GM23338 (cell line): ENCODE data around the gene FRMD4A. TPM values are rescaled to one million over a fixed set of nuclear protein-coding genes. Genes with fewer than 3 reads are reported as not detected.

Source experiments
- ATAC-seq: fragments of 200-7000 bp; cut with Tn5 transposase; 3 replicates; pipeline ENCODE4 v1.9.1; 2020
- DNase-seq: peaks from one replicate; pipeline ENCODE4 v3.0.0-alpha.2; 2015; ENCODE audit warnings: low spot score
- H2AFZ ChIP-seq: fragments of 200-600 bp; sonication (generic); 2 replicates; pipeline ENCODE4 v1.8.0; 2016; ENCODE audit warnings: antibody characterized with exemption, mild to moderate bottlenecking, moderate library complexity
- H3F3A ChIP-seq: fragments of 200-600 bp; sonication (generic); replicated peaks from 2 replicates; pipeline ENCODE4 v1.8.0; 2017; ENCODE audit warnings: antibody characterized with exemption, mixed run types, low read depth
- H3K27ac ChIP-seq: fragments of 200-600 bp; sonication (generic); 2 replicates; pipeline ENCODE4 v1.6.1; 2016; ENCODE audit warnings: low read depth
- H3K27me3 ChIP-seq: fragments of 200-600 bp; sonication (generic); 2 replicates; pipeline ENCODE4 v1.8.0; 2016; ENCODE audit warnings: mild to moderate bottlenecking, mixed run types, moderate library complexity; ENCODE audit not compliant: insufficient read depth
- H3K36me3 ChIP-seq: fragments of 200-600 bp; sonication (generic); 2 replicates; pipeline ENCODE4 v1.8.0; 2016; ENCODE audit warnings: mild to moderate bottlenecking; ENCODE audit not compliant: insufficient read depth
- H3K4me1 ChIP-seq: fragments of 200-600 bp; sonication (generic); 2 replicates; pipeline ENCODE4 v1.8.0; 2016; ENCODE audit warnings: mild to moderate bottlenecking, moderate library complexity; ENCODE audit not compliant: insufficient read depth
- H3K4me2 ChIP-seq: fragments of 200-600 bp; sonication (generic); 2 replicates; pipeline ENCODE4 v1.7.1; 2017; ENCODE audit warnings: mixed run types
- H3K4me3 ChIP-seq: fragments of 200-600 bp; sonication (generic); 2 replicates; pipeline ENCODE4 v1.6.1; 2016; ENCODE audit warnings: mixed run types
- H3K79me2 ChIP-seq: fragments of 200-600 bp; sonication (generic); replicated peaks from 2 replicates; pipeline ENCODE4 v1.8.0; 2017; ENCODE audit warnings: mild to moderate bottlenecking; ENCODE audit not compliant: insufficient read depth
- H3K9me2 ChIP-seq: fragments of 200-600 bp; sonication (generic); 2 replicates; pipeline ENCODE4 v1.8.0; 2017; ENCODE audit not compliant: insufficient read depth
- H4K20me1 ChIP-seq: fragments of 200-600 bp; sonication (generic); replicated peaks from 2 replicates; pipeline ENCODE4 v1.8.0; 2017; ENCODE audit warnings: mild to moderate bottlenecking; ENCODE audit not compliant: insufficient read depth
- H3K27ac Mint-ChIP-seq: 2 replicates; pipeline ENCODE4 v1.8.0; 2020; ENCODE audit warnings: inconsistent platforms, mild to moderate bottlenecking, moderate library complexity, mixed read lengths
- H3K27me3 Mint-ChIP-seq: 3 replicates; pipeline ENCODE4 v1.8.0; 2022; ENCODE audit warnings: low read depth, mild to moderate bottlenecking, moderate library complexity, mixed read lengths, inconsistent platforms; ENCODE audit not compliant: insufficient read depth, poor library complexity
- H3K36me3 Mint-ChIP-seq: 3 replicates; pipeline ENCODE4 v1.8.0; 2021; ENCODE audit warnings: low read depth, mild to moderate bottlenecking, inconsistent platforms, moderate library complexity, mixed read lengths
- H3K4me1 Mint-ChIP-seq: 3 replicates; pipeline ENCODE4 v1.8.0; 2020; ENCODE audit warnings: mild to moderate bottlenecking, inconsistent platforms, mixed read lengths
- H3K4me3 Mint-ChIP-seq: 3 replicates; pipeline ENCODE4 v1.8.0; 2021; ENCODE audit warnings: moderate library complexity, mild to moderate bottlenecking, inconsistent platforms, mixed read lengths
- H3K9me3 Mint-ChIP-seq: 3 replicates; pipeline ENCODE4 v1.8.0; 2020; ENCODE audit warnings: moderate library complexity, mild to moderate bottlenecking, inconsistent platforms, mixed read lengths
- CREB1 ChIP-seq: fragments of 250-450 bp; sonication (Bioruptor Pico); IDR thresholded peaks from 2 replicates; pipeline ENCODE4 v1.5.0; 2020; ENCODE audit warnings: low read depth, mild to moderate bottlenecking, moderate library complexity
- EZH2 ChIP-seq: fragments of 200-600 bp; sonication (generic); IDR thresholded peaks from one replicate; pipeline ENCODE4 v1.8.0; 2017; ENCODE audit warnings: antibody characterized with exemption, mild to moderate bottlenecking, low read depth; ENCODE audit not compliant: unreplicated experiment
- JUNB ChIP-seq: IDR thresholded peaks from one replicate; pipeline ENCODE4 v1.6.1; 2016; ENCODE audit warnings: antibody characterized with exemption; ENCODE audit not compliant: unreplicated experiment
- NANOG ChIP-seq: IDR thresholded peaks from 2 replicates; pipeline ENCODE4 v1.6.1; 2016; ENCODE audit warnings: antibody characterized with exemption, borderline replicate concordance
- STAT1 ChIP-seq: IDR thresholded peaks from one replicate; pipeline ENCODE4 v1.6.1; 2016; ENCODE audit warnings: antibody characterized with exemption; ENCODE audit not compliant: unreplicated experiment
- polyA plus RNA-seq: library from polyadenylated mRNA; unstranded; fragments of >200 nt; fragmentation: Nextera tagmentation; extraction: Ambion mirVana; gene quantifications from 2 replicates; pipeline ENCODE4 v1.2.1, GENCODE V29; 2016
- total RNA-seq: library from RNA; depleted of rRNA; stranded (reverse); fragments of >200 nt; shearing (Covaris generic); gene quantifications from 2 replicates; pipeline ENCODE4 v1.2.3, GENCODE V29; 2014
- TF ChIP-seq, protein P1 (sequence below), 2 experiments: fragments of 200-600 bp in 1 of 2; sonication (generic) in 1 of 2; conservative IDR thresholded peaks; 2 replicates each; pipeline versions ENCODE4 v1.5.1 to v1.6.1; 2016 to 2017; ENCODE audit warnings: antibody characterized with exemption in 2 of 2, low read depth in 2 of 2, mild to moderate bottlenecking in 2 of 2, moderate library complexity in 1 of 2
- TF ChIP-seq, protein P2 (sequence below): IDR thresholded peaks from one replicate; pipeline ENCODE4 v1.6.1; 2018; ENCODE audit warnings: antibody characterized with exemption; ENCODE audit not compliant: unreplicated experiment
- TF ChIP-seq, protein P3 (sequence below): fragments of 250-450 bp; sonication (Bioruptor Pico); IDR thresholded peaks from 2 replicates; pipeline ENCODE4 v1.5.0; 2020; ENCODE audit warnings: mild to moderate bottlenecking, moderate library complexity

FRMD4A gene
- total and polyA plus RNA-seq, 2 experiments from 2014 or later = 14.0 to 20.1 TPM

DNA sequence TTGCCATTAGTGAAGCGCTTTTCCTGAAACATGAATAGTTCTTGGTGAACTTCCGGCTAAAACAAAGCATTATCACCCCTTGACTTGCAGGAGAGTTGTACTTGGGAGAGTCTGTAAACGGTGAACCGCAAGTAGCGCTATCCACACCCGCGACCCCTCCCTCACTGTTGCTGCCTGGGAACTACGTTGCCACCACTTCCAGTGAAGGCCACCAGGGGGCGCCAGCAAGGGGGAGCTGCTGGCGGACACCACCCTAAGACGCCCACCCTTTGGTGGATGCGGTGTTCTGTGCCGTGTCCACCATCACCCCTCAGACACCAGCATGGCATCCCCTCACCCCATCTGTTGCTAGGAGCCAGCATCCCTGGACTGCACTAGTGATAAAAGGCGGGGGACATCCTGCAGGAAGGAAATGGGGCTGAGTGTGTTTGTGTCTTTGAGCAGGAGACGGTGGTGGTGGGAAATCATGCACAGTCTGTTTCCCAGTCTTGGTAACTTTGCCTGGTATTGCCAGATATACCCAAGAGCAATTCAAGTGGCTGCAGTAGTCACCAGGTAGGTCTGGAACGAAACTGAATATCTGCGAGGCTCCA, 298.2 kb downstream of the FRMD4A start:
- Histone ChIP-seq H3K27ac (no peak overlapping the region), H3K4me3 (no peak overlapping the region), H3K36me3 (no peaks in the 10 kb centered on the region), H3K79me2 (no peaks in the 10 kb centered on the region), H3K4me2 (no peak overlapping the region), H4K20me1 (no peaks in the 10 kb centered on the region), H3K9me2 (0 out of 2 replicates have a peak, but pooled peaks cover 4% of the 10 kb centered on the region), H3K4me1 (no peaks in the 10 kb centered on the region), H3K27me3 (no peaks in the 10 kb centered on the region), H3F3A (no peaks in the 10 kb centered on the region), H2AFZ (no peak overlapping the region)
- H3K9me3 Mint-ChIP-seq = peaks cover 4% of the 10 kb centered on the region; the same call in 1 of the 3 replicates
- no peaks in the 10 kb centered on the region for H3K36me3 Mint-ChIP-seq
- no peak overlapping the region for H3K4me3 Mint-ChIP-seq
- ATAC-seq (peak; percentile 99), DNase-seq (peak; percentile 88)
- peaks cover 5% of the 10 kb centered on the region for H3K27me3 Mint-ChIP-seq
- 0 out of 3 replicates have a peak, but pooled peaks cover 4% of the 10 kb centered on the region for H3K4me1 Mint-ChIP-seq
- TF ChIP-seq, protein P1, sequence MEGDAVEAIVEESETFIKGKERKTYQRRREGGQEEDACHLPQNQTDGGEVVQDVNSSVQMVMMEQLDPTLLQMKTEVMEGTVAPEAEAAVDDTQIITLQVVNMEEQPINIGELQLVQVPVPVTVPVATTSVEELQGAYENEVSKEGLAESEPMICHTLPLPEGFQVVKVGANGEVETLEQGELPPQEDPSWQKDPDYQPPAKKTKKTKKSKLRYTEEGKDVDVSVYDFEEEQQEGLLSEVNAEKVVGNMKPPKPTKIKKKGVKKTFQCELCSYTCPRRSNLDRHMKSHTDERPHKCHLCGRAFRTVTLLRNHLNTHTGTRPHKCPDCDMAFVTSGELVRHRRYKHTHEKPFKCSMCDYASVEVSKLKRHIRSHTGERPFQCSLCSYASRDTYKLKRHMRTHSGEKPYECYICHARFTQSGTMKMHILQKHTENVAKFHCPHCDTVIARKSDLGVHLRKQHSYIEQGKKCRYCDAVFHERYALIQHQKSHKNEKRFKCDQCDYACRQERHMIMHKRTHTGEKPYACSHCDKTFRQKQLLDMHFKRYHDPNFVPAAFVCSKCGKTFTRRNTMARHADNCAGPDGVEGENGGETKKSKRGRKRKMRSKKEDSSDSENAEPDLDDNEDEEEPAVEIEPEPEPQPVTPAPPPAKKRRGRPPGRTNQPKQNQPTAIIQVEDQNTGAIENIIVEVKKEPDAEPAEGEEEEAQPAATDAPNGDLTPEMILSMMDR (conservative IDR thresholded peaks at IDR 0.05; ENCODE audit: low read depth in 2 of 2) = peak; percentile 98
- TF ChIP-seq STAT1 = no peak
- 0 out of 2 replicates have a peak, but pooled peaks have one; percentile 23 for TF ChIP-seq CREB1 (CRISPR knock-in tag)
- H3K27ac Mint-ChIP-seq = no peak overlapping the region

DNA sequence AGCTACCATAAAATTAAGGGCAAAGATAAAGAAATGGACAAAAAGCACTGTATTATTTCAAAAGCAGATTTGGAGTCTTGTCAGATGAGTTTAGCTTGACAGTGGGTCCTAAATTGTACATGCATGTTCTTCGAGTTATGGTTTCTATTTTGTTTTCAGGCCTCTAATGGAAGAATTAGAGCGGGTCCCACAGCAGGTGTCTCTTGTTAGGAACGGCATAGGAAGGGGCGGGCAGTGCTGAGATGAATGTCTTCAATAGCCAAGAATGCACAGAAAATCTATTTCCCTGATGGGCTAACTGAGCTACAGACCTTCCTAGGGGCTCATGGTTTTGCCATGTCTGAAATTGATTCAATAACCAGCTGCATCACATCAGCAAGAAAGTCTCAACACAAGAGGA, 304.4 kb downstream of the FRMD4A start:
- Histone ChIP-seq H3K4me3 (no peak overlapping the region), H3K27me3 (no peaks in the 10 kb centered on the region), H3F3A (no peaks in the 10 kb centered on the region), H3K9me2 (0 out of 2 replicates have a peak, but pooled peaks cover 8% of the 10 kb centered on the region), H3K4me1 (no peaks in the 10 kb centered on the region), H4K20me1 (no peaks in the 10 kb centered on the region), H3K4me2 (no peak overlapping the region), H3K27ac (no peak overlapping the region), H3K79me2 (no peaks in the 10 kb centered on the region), H3K36me3 (no peaks in the 10 kb centered on the region), H2AFZ (no peak overlapping the region)
- H3K27ac Mint-ChIP-seq = no peak overlapping the region
- H3K4me3 Mint-ChIP-seq = no peak overlapping the region
- no peak for ATAC-seq
- no peaks in the 10 kb centered on the region for H3K4me1 Mint-ChIP-seq
- H3K27me3 Mint-ChIP-seq = peaks cover 1% of the 10 kb centered on the region
- no peaks in the 10 kb centered on the region for H3K9me3 Mint-ChIP-seq
- no peaks in the 10 kb centered on the region for H3K36me3 Mint-ChIP-seq
- no peak for DNase-seq
- TF ChIP-seq JUNB (no peak), CREB1 (CRISPR knock-in tag) (no peak), NANOG (no peak), EZH2 (no peak)
- TF ChIP-seq, protein P2, sequence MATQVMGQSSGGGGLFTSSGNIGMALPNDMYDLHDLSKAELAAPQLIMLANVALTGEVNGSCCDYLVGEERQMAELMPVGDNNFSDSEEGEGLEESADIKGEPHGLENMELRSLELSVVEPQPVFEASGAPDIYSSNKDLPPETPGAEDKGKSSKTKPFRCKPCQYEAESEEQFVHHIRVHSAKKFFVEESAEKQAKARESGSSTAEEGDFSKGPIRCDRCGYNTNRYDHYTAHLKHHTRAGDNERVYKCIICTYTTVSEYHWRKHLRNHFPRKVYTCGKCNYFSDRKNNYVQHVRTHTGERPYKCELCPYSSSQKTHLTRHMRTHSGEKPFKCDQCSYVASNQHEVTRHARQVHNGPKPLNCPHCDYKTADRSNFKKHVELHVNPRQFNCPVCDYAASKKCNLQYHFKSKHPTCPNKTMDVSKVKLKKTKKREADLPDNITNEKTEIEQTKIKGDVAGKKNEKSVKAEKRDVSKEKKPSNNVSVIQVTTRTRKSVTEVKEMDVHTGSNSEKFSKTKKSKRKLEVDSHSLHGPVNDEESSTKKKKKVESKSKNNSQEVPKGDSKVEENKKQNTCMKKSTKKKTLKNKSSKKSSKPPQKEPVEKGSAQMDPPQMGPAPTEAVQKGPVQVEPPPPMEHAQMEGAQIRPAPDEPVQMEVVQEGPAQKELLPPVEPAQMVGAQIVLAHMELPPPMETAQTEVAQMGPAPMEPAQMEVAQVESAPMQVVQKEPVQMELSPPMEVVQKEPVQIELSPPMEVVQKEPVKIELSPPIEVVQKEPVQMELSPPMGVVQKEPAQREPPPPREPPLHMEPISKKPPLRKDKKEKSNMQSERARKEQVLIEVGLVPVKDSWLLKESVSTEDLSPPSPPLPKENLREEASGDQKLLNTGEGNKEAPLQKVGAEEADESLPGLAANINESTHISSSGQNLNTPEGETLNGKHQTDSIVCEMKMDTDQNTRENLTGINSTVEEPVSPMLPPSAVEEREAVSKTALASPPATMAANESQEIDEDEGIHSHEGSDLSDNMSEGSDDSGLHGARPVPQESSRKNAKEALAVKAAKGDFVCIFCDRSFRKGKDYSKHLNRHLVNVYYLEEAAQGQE = no peak
- TF ChIP-seq, protein P3, sequence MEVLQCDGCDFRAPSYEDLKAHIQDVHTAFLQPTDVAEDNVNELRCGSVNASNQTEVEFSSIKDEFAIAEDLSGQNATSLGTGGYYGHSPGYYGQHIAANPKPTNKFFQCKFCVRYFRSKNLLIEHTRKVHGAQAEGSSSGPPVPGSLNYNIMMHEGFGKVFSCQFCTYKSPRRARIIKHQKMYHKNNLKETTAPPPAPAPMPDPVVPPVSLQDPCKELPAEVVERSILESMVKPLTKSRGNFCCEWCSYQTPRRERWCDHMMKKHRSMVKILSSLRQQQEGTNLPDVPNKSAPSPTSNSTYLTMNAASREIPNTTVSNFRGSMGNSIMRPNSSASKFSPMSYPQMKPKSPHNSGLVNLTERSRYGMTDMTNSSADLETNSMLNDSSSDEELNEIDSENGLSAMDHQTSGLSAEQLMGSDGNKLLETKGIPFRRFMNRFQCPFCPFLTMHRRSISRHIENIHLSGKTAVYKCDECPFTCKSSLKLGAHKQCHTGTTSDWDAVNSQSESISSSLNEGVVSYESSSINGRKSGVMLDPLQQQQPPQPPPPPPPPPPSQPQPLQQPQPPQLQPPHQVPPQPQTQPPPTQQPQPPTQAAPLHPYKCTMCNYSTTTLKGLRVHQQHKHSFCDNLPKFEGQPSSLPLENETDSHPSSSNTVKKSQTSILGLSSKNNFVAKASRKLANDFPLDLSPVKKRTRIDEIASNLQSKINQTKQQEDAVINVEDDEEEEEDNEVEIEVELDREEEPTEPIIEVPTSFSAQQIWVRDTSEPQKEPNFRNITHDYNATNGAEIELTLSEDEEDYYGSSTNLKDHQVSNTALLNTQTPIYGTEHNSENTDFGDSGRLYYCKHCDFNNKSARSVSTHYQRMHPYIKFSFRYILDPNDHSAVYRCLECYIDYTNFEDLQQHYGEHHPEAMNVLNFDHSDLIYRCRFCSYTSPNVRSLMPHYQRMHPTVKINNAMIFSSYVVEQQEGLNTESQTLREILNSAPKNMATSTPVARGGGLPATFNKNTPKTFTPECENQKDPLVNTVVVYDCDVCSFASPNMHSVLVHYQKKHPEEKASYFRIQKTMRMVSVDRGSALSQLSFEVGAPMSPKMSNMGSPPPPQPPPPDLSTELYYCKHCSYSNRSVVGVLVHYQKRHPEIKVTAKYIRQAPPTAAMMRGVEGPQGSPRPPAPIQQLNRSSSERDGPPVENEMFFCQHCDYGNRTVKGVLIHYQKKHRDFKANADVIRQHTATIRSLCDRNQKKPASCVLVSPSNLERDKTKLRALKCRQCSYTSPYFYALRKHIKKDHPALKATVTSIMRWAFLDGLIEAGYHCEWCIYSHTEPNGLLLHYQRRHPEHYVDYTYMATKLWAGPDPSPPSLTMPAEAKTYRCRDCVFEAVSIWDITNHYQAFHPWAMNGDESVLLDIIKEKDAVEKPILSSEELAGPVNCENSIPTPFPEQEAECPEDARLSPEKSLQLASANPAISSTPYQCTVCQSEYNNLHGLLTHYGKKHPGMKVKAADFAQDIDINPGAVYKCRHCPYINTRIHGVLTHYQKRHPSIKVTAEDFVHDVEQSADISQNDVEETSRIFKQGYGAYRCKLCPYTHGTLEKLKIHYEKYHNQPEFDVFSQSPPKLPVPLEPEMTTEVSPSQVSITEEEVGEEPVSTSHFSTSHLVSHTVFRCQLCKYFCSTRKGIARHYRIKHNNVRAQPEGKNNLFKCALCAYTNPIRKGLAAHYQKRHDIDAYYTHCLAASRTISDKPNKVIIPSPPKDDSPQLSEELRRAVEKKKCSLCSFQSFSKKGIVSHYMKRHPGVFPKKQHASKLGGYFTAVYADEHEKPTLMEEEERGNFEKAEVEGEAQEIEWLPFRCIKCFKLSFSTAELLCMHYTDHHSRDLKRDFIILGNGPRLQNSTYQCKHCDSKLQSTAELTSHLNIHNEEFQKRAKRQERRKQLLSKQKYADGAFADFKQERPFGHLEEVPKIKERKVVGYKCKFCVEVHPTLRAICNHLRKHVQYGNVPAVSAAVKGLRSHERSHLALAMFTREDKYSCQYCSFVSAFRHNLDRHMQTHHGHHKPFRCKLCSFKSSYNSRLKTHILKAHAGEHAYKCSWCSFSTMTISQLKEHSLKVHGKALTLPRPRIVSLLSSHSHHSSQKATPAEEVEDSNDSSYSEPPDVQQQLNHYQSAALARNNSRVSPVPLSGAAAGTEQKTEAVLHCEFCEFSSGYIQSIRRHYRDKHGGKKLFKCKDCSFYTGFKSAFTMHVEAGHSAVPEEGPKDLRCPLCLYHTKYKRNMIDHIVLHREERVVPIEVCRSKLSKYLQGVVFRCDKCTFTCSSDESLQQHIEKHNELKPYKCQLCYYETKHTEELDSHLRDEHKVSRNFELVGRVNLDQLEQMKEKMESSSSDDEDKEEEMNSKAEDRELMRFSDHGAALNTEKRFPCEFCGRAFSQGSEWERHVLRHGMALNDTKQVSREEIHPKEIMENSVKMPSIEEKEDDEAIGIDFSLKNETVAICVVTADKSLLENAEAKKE (CRISPR knock-in tag) = no peak
